Pons (tissue), 1 donor: Measurements from ENCODE around the gene GRID1.
A peak's percentile ranks its signal among the peaks of the same experiment; 100 is the strongest.

Experiments used
- DNase-seq: peaks from one replicate; pipeline ENCODE4 v3.0.0-alpha.2; 2016; ENCODE audit warnings: low spot score

GRID1 gene

GRCh38 chr10:85795460-85795859 lies 571.1 kb downstream of the GRID1 start:
- DNase-seq = no peak

- DNase-seq = no peak
Measured at GRCh38 chr10:85794553-85794952, 572.0 kb downstream of the GRID1 start.

GRCh38 chr10:85792533-85792858 lies 574.1 kb downstream of the GRID1 start:
- DNase-seq = no peak

- peak; percentile 20 for DNase-seq
Measured at GRCh38 chr10:85791818-85792532, 574.6 kb downstream of the GRID1 start.

GRCh38 chr10:85789982-85790789 lies 576.4 kb downstream of the GRID1 start:
- peak; percentile 23 for DNase-seq

GRCh38 chr10:85789125-85789524 lies 577.5 kb downstream of the GRID1 start:
- DNase-seq = no peak

- DNase-seq = no peak
Measured at GRCh38 chr10:85788570-85788969, 578.0 kb downstream of the GRID1 start.

- DNase-seq = no peak
Measured at GRCh38 chr10:85787881-85788280, 578.7 kb downstream of the GRID1 start.

GRCh38 chr10:85787393-85787792 lies 579.2 kb downstream of the GRID1 start:
- DNase-seq = no peak

- DNase-seq = no peak
Measured at GRCh38 chr10:85786401-85786899, 580.1 kb downstream of the GRID1 start.

GRCh38 chr10:85784792-85785191 lies 581.8 kb downstream of the GRID1 start:
- no peak for DNase-seq

- DNase-seq = no peak
Measured at GRCh38 chr10:85781404-85781803, 585.2 kb downstream of the GRID1 start.

GRCh38 chr10:85778074-85778473 lies 588.5 kb downstream of the GRID1 start:
- no peak for DNase-seq

- no peak for DNase-seq
Measured at GRCh38 chr10:85767891-85768290, 598.7 kb downstream of the GRID1 start.

GRCh38 chr10:85764108-85764507 lies 602.5 kb downstream of the GRID1 start:
- no peak for DNase-seq

- DNase-seq = no peak
Measured at GRCh38 chr10:85761906-85762445, 604.6 kb downstream of the GRID1 start.

GRCh38 chr10:85741626-85742300 lies 624.8 kb downstream of the GRID1 start:
- no peak for DNase-seq

- no peak for DNase-seq
Measured at GRCh38 chr10:85735997-85736396, 630.6 kb downstream of the GRID1 start.

- DNase-seq = no peak
Measured at GRCh38 chr10:85734791-85735190, 631.8 kb downstream of the GRID1 start.

- DNase-seq = no peak
Measured at GRCh38 chr10:85724215-85724614, 642.4 kb downstream of the GRID1 start.

- no peak for DNase-seq
Measured at GRCh38 chr10:85720931-85721590, 645.5 kb downstream of the GRID1 start.

- no peak for DNase-seq
Measured at GRCh38 chr10:85719408-85719807, 647.2 kb downstream of the GRID1 start.
